ENCODE measurements around the gene FPR3. TPM values are rescaled to one million over a fixed set of nuclear protein-coding genes. Genes with fewer than 3 reads are reported as not detected.
A peak's percentile ranks its signal among the peaks of the same experiment; 100 is the strongest.

Gene FPR3
- total RNA-seq, 4 donors from 2014 or later: 0.81 to 2.9 (median 2.1) TPM

GRCh38 chr19:51789061-51789795, 5.7 kb upstream of the FPR3 start:
- Histone ChIP-seq H3K4me3 (no peak overlapping the region), H3K27me3 (no peaks in the 10 kb centered on the region), H3K9me3 (no peaks in the 10 kb centered on the region), H3K27ac (no peak overlapping the region), H3K4me1 (peaks cover 22% of the 10 kb centered on the region), H3K36me3 (no peaks in the 10 kb centered on the region)
- 54% methylated on average over 3 of the region's 6 CpGs for WGBS
- no peak for DNase-seq (ENCODE audit: low spot score in 2 of 2)
- TF ChIP-seq EP300 (IDR thresholded peaks at IDR 0.05): no peak
- TF ChIP-seq POLR2A (IDR thresholded peaks at IDR 0.05): no peak
- no peak for TF ChIP-seq CTCF (IDR thresholded peaks at IDR 0.05)
- no peak for TF ChIP-seq POLR2AphosphoS5 (IDR thresholded peaks at IDR 0.05)

GRCh38 chr19:51792932-51793331, 2.0 kb upstream of the FPR3 start:
- Histone ChIP-seq H3K27me3 (no peaks in the 10 kb centered on the region), H3K27ac (no peak overlapping the region), H3K36me3 (no peaks in the 10 kb centered on the region), H3K4me3 (no peak overlapping the region), H3K9me3 (no peaks in the 10 kb centered on the region), H3K4me1 (no peaks in the 10 kb centered on the region)
- TF ChIP-seq POLR2A (IDR thresholded peaks at IDR 0.05) (no peak), POLR2AphosphoS5 (IDR thresholded peaks at IDR 0.05) (no peak), EP300 (IDR thresholded peaks at IDR 0.05) (no peak), CTCF (IDR thresholded peaks at IDR 0.05) (no peak)
- DNase-seq (ENCODE audit: low spot score in 2 of 2): no peak
- 76% methylated on average over 2 of the region's 2 CpGs for WGBS

- Histone ChIP-seq H3K4me1 (peaks cover 8% of the 10 kb centered on the region), H3K4me3 (no peak overlapping the region), H3K9me3 (no peaks in the 10 kb centered on the region), H3K27me3 (no peaks in the 10 kb centered on the region), H3K27ac (no peak overlapping the region), H3K36me3 (no peaks in the 10 kb centered on the region)
- no peak for DNase-seq (ENCODE audit: low spot score in 2 of 2)
- 82% methylated on average over 2 of the region's 2 CpGs for WGBS
- TF ChIP-seq POLR2A (IDR thresholded peaks at IDR 0.05): no peak
- TF ChIP-seq EP300 (IDR thresholded peaks at IDR 0.05): no peak
- no peak for TF ChIP-seq POLR2AphosphoS5 (IDR thresholded peaks at IDR 0.05)
- TF ChIP-seq CTCF (IDR thresholded peaks at IDR 0.05): no peak
These were observed 963 bp upstream of the FPR3 start for GRCh38 chr19:51793994-51794393.

GRCh38 chr19:51796195-51796679, 1.3 kb downstream of the FPR3 start:
- Histone ChIP-seq H3K27ac (no peak overlapping the region), H3K27me3 (no peaks in the 10 kb centered on the region), H3K36me3 (no peaks in the 10 kb centered on the region), H3K4me1 (peaks cover 27% of the 10 kb centered on the region), H3K4me3 (peak overlapping the region; percentile 26), H3K9me3 (no peaks in the 10 kb centered on the region)
- 88% methylated on average over 8 of the region's 8 CpGs for WGBS
- TF ChIP-seq EP300 (IDR thresholded peaks at IDR 0.05) (no peak), POLR2A (IDR thresholded peaks at IDR 0.05) (no peak), POLR2AphosphoS5 (IDR thresholded peaks at IDR 0.05) (no peak), CTCF (IDR thresholded peaks at IDR 0.05) (no peak)
- no peak for DNase-seq (ENCODE audit: low spot score in 2 of 2)

GRCh38 chr19:51797480-51797879, 2.5 kb downstream of the FPR3 start:
- Histone ChIP-seq H3K27ac (peak overlapping the region; percentile 68), H3K9me3 (no peaks in the 10 kb centered on the region), H3K4me1 (peaks cover 27% of the 10 kb centered on the region), H3K36me3 (no peaks in the 10 kb centered on the region), H3K4me3 (peak overlapping the region; percentile 2), H3K27me3 (no peaks in the 10 kb centered on the region)
- DNase-seq (ENCODE audit: low spot score in 2 of 2): no peak
- no peak for TF ChIP-seq EP300 (IDR thresholded peaks at IDR 0.05)
- no peak for TF ChIP-seq POLR2AphosphoS5 (IDR thresholded peaks at IDR 0.05)
- no peak for TF ChIP-seq CTCF (IDR thresholded peaks at IDR 0.05)
- no peak for TF ChIP-seq POLR2A (IDR thresholded peaks at IDR 0.05)
- 76% methylated on average over 5 of the region's 5 CpGs for WGBS
